ENCODE measurements around the gene CD247. TPM values are rescaled to one million over a fixed set of nuclear protein-coding genes. Genes with fewer than 3 reads are reported as not detected.

Gene CD247
- total and polyA plus RNA-seq, 10 of the 15 experiments (the other 5 are each of a cell fraction or from before 2014, with no cell fraction given): 0.10 to 0.77 (median 0.30) TPM

GRCh38 chr1:167401260-167401873 is 117.0 kb downstream of the CD247 start (continued):
- TF ChIP-seq LARP7 (IDR thresholded peaks at IDR 0.05) (no peak), YY1 (IDR thresholded peaks at IDR 0.05; ENCODE audit: low read depth, low read length) (0 out of 2 replicates have a peak, but pooled peaks have one; percentile 14), CBX5 (IDR thresholded peaks at IDR 0.05; ENCODE audit: low read depth) (no peak), SMC3 (IDR thresholded peaks at IDR 0.05; ENCODE audit: borderline replicate concordance, low read length) (peak; percentile 66; the same call in 1 of the 2 replicates), RELA (IDR thresholded peaks at IDR 0.05; ENCODE audit: borderline replicate concordance, partially characterized antibody) (no peak), ZNF592 (IDR thresholded peaks at IDR 0.05) (no peak), CHD2 (IDR thresholded peaks at IDR 0.05; ENCODE audit: borderline replicate concordance, low read depth, low read length) (no peak), CEBPB (IDR thresholded peaks at IDR 0.05; ENCODE audit: borderline replicate concordance in 1 of 2, low read depth in 2 of 2, low read length in 2 of 2) (no peak), GATAD2B (conservative IDR thresholded peaks at IDR 0.05; ENCODE audit: low read depth) (no peak), HDAC2 (IDR thresholded peaks at IDR 0.05) (no peak), JUNB (IDR thresholded peaks at IDR 0.05) (no peak), SUZ12 (IDR thresholded peaks at IDR 0.05; ENCODE audit: unreplicated experiment) (no peak), ELK1 (IDR thresholded peaks at IDR 0.05; ENCODE audit: low read depth, low read length) (no peak), NBN (IDR thresholded peaks at IDR 0.05) (no peak), POLR2AphosphoS2 (IDR thresholded peaks at IDR 0.05; ENCODE audit: low read depth, low read length) (no peak), CTCF (IDR thresholded peaks at IDR 0.05 in 2 of 3, conservative IDR thresholded peaks at IDR 0.05 in 1 of 3; ENCODE audit: control insufficient read depth in 2 of 3, extremely low read depth in 1 of 3, insufficient read depth in 1 of 3, low read depth in 3 of 3, low read length in 3 of 3) (peak; percentile 45 to 76 (median 52); a peak in 5 of 6 replicates), MTA3 (IDR thresholded peaks at IDR 0.05; ENCODE audit: borderline replicate concordance, low read length) (no peak), CBX3 (IDR thresholded peaks at IDR 0.05; ENCODE audit: borderline replicate concordance, low read depth) (no peak), MLLT1 (IDR thresholded peaks at IDR 0.05) (0 out of 2 replicates have a peak, but pooled peaks have one; percentile 45), KAT2A (conservative IDR thresholded peaks at IDR 0.05; ENCODE audit: control insufficient read depth, low read depth, low read length) (no peak), SPI1 (IDR thresholded peaks at IDR 0.05; ENCODE audit: borderline replicate concordance, insufficient read depth, low read depth, low read length) (peak; percentile 40; the same call in 1 of the 2 replicates)
